Measurements from ENCODE around the gene PDE4D.
A peak's percentile ranks its signal among the peaks of the same experiment; 100 is the strongest.

Gene PDE4D

GRCh38 chr5:59090323-59090722 lies 803.2 kb downstream of the PDE4D start:
- H3K9me3 ChIP-seq (ENCODE audit: low read length): no peaks in the 10 kb centered on the region
- H3K27ac ChIP-seq (ENCODE audit: low read depth, low read length): no peak overlapping the region
- peaks cover 25% of the 10 kb centered on the region for H3K4me1 ChIP-seq (ENCODE audit: insufficient read depth, low read length)

GRCh38 chr5:59089767-59090166 lies 803.8 kb downstream of the PDE4D start:
- H3K9me3 ChIP-seq (ENCODE audit: low read length): no peaks in the 10 kb centered on the region
- H3K4me1 ChIP-seq (ENCODE audit: insufficient read depth, low read length): peaks cover 22% of the 10 kb centered on the region
- H3K27ac ChIP-seq (ENCODE audit: low read depth, low read length): no peak overlapping the region
- no peak overlapping the region for H3K9ac ChIP-seq (ENCODE audit: low read length)
- H3K4me3 ChIP-seq (ENCODE audit: low read depth in 1 of 2, low read length in 2 of 2): no peak overlapping the region
- H3K36me3 ChIP-seq (ENCODE audit: insufficient read depth, low read length): no peaks in the 10 kb centered on the region
- no peaks in the 10 kb centered on the region for H3K27me3 ChIP-seq (ENCODE audit: control insufficient read depth in 1 of 2, insufficient read depth in 2 of 2, low read length in 2 of 2)

More at GRCh38 chr5:59090323-59090722, 803.2 kb downstream of the PDE4D start:
- H3K27me3 ChIP-seq (ENCODE audit: control insufficient read depth in 1 of 2, insufficient read depth in 2 of 2, low read length in 2 of 2): no peaks in the 10 kb centered on the region
- H3K36me3 ChIP-seq (ENCODE audit: insufficient read depth, low read length): no peaks in the 10 kb centered on the region
- H3K9ac ChIP-seq (ENCODE audit: low read length): no peak overlapping the region
- no peak overlapping the region for H3K4me3 ChIP-seq (ENCODE audit: low read depth in 1 of 2, low read length in 2 of 2)

- no peaks in the 10 kb centered on the region for H3K9me3 ChIP-seq (ENCODE audit: low read length)
- H3K27ac ChIP-seq (ENCODE audit: low read depth, low read length): no peak overlapping the region
- H3K27me3 ChIP-seq (ENCODE audit: control insufficient read depth in 1 of 2, insufficient read depth in 2 of 2, low read length in 2 of 2): no peaks in the 10 kb centered on the region
- no peaks in the 10 kb centered on the region for H3K36me3 ChIP-seq (ENCODE audit: insufficient read depth, low read length)
- H3K4me1 ChIP-seq (ENCODE audit: insufficient read depth, low read length): peaks cover 15% of the 10 kb centered on the region
- H3K9ac ChIP-seq (ENCODE audit: low read length): no peak overlapping the region
- no peak overlapping the region for H3K4me3 ChIP-seq (ENCODE audit: low read depth in 1 of 2, low read length in 2 of 2)
These were observed 805.0 kb downstream of the PDE4D start for GRCh38 chr5:59088546-59088945.

- H3K36me3 ChIP-seq (ENCODE audit: insufficient read depth, low read length): no peaks in the 10 kb centered on the region
- peak overlapping the region; percentile 15 for H3K27ac ChIP-seq (ENCODE audit: low read depth, low read length)
- no peaks in the 10 kb centered on the region for H3K27me3 ChIP-seq (ENCODE audit: control insufficient read depth in 1 of 2, insufficient read depth in 2 of 2, low read length in 2 of 2)
- H3K4me3 ChIP-seq (ENCODE audit: low read depth in 1 of 2, low read length in 2 of 2): no peak overlapping the region
- H3K4me1 ChIP-seq (ENCODE audit: insufficient read depth, low read length): peaks cover 3% of the 10 kb centered on the region
- no peaks in the 10 kb centered on the region for H3K9me3 ChIP-seq (ENCODE audit: low read length)
- no peak overlapping the region for H3K9ac ChIP-seq (ENCODE audit: low read length)
These were observed 807.5 kb downstream of the PDE4D start for GRCh38 chr5:59086024-59086423.

GRCh38 chr5:59081693-59082092 lies 811.8 kb downstream of the PDE4D start:
- H3K4me3 ChIP-seq (ENCODE audit: low read depth in 1 of 2, low read length in 2 of 2): no peak overlapping the region
- no peak overlapping the region for H3K9ac ChIP-seq (ENCODE audit: low read length)
- H3K36me3 ChIP-seq (ENCODE audit: insufficient read depth, low read length): no peaks in the 10 kb centered on the region
- no peaks in the 10 kb centered on the region for H3K9me3 ChIP-seq (ENCODE audit: low read length)
- H3K4me1 ChIP-seq (ENCODE audit: insufficient read depth, low read length): peaks cover 8% of the 10 kb centered on the region
- no peak overlapping the region for H3K27ac ChIP-seq (ENCODE audit: low read depth, low read length)
- H3K27me3 ChIP-seq (ENCODE audit: control insufficient read depth in 1 of 2, insufficient read depth in 2 of 2, low read length in 2 of 2): no peaks in the 10 kb centered on the region

- Histone ChIP-seq H3K27me3 (ENCODE audit: control insufficient read depth in 1 of 2, insufficient read depth in 2 of 2, low read length in 2 of 2) (no peaks in the 10 kb centered on the region), H3K27ac (ENCODE audit: low read depth, low read length) (peak overlapping the region; percentile 22), H3K4me1 (ENCODE audit: insufficient read depth, low read length) (peaks cover 8% of the 10 kb centered on the region), H3K36me3 (ENCODE audit: insufficient read depth, low read length) (no peaks in the 10 kb centered on the region), H3K9ac (ENCODE audit: low read length) (no peak overlapping the region), H3K4me3 (ENCODE audit: low read depth in 1 of 2, low read length in 2 of 2) (no peak overlapping the region), H3K9me3 (ENCODE audit: low read length) (no peaks in the 10 kb centered on the region)
These were observed 813.6 kb downstream of the PDE4D start for GRCh38 chr5:59079622-59080620.

- H3K27me3 ChIP-seq (ENCODE audit: control insufficient read depth in 1 of 2, insufficient read depth in 2 of 2, low read length in 2 of 2): no peaks in the 10 kb centered on the region
- no peaks in the 10 kb centered on the region for H3K36me3 ChIP-seq (ENCODE audit: insufficient read depth, low read length)
- peaks cover 6% of the 10 kb centered on the region for H3K4me1 ChIP-seq (ENCODE audit: insufficient read depth, low read length)
- no peak overlapping the region for H3K27ac ChIP-seq (ENCODE audit: low read depth, low read length)
- no peaks in the 10 kb centered on the region for H3K9me3 ChIP-seq (ENCODE audit: low read length)
- H3K9ac ChIP-seq (ENCODE audit: low read length): no peak overlapping the region
- H3K4me3 ChIP-seq (ENCODE audit: low read depth in 1 of 2, low read length in 2 of 2): no peak overlapping the region
These were observed 821.6 kb downstream of the PDE4D start for GRCh38 chr5:59071755-59072549.

- H3K36me3 ChIP-seq (ENCODE audit: insufficient read depth, low read length): no peaks in the 10 kb centered on the region
- H3K9me3 ChIP-seq (ENCODE audit: low read length): no peaks in the 10 kb centered on the region
- no peaks in the 10 kb centered on the region for H3K27me3 ChIP-seq (ENCODE audit: control insufficient read depth in 1 of 2, insufficient read depth in 2 of 2, low read length in 2 of 2)
- H3K4me3 ChIP-seq (ENCODE audit: low read depth in 1 of 2, low read length in 2 of 2): no peak overlapping the region
- no peak overlapping the region for H3K9ac ChIP-seq (ENCODE audit: low read length)
- H3K27ac ChIP-seq (ENCODE audit: low read depth, low read length): no peak overlapping the region
- peaks cover 6% of the 10 kb centered on the region for H3K4me1 ChIP-seq (ENCODE audit: insufficient read depth, low read length)
These were observed 824.0 kb downstream of the PDE4D start for GRCh38 chr5:59069438-59070079.

- Histone ChIP-seq H3K27me3 (ENCODE audit: control insufficient read depth in 1 of 2, insufficient read depth in 2 of 2, low read length in 2 of 2) (no peaks in the 10 kb centered on the region), H3K9ac (ENCODE audit: low read length) (no peak overlapping the region), H3K4me3 (ENCODE audit: low read depth in 1 of 2, low read length in 2 of 2) (no peak overlapping the region), H3K4me1 (ENCODE audit: insufficient read depth, low read length) (peaks cover 13% of the 10 kb centered on the region), H3K27ac (ENCODE audit: low read depth, low read length) (no peak overlapping the region), H3K36me3 (ENCODE audit: insufficient read depth, low read length) (no peaks in the 10 kb centered on the region), H3K9me3 (ENCODE audit: low read length) (no peaks in the 10 kb centered on the region)
These were observed 825.4 kb downstream of the PDE4D start for GRCh38 chr5:59067956-59068656.

GRCh38 chr5:59066367-59067163 lies 827.0 kb downstream of the PDE4D start:
- H3K4me1 ChIP-seq (ENCODE audit: insufficient read depth, low read length): peaks cover 26% of the 10 kb centered on the region

More at GRCh38 chr5:59066367-59067163, 827.0 kb downstream of the PDE4D start:
- Histone ChIP-seq H3K9ac (ENCODE audit: low read length) (no peak overlapping the region), H3K27ac (ENCODE audit: low read depth, low read length) (no peak overlapping the region), H3K27me3 (ENCODE audit: control insufficient read depth in 1 of 2, insufficient read depth in 2 of 2, low read length in 2 of 2) (no peaks in the 10 kb centered on the region), H3K4me3 (ENCODE audit: low read depth in 1 of 2, low read length in 2 of 2) (no peak overlapping the region), H3K9me3 (ENCODE audit: low read length) (no peaks in the 10 kb centered on the region), H3K36me3 (ENCODE audit: insufficient read depth, low read length) (no peaks in the 10 kb centered on the region)

Measured in muscle layer of colon (tissue), 2 donors.